Fibroblast of mammary gland (primary cell): ENCODE results near the gene PRIMPOL.
"Not testable (repeated sequence)": the region's sequence is repeated elsewhere in the genome, so short reads cannot be mapped to it uniquely, and the experiment has no call there.

Experiments
- DNase-seq: peaks from one replicate; pipeline ENCODE4 v3.0.0-alpha.2; 2010; ENCODE audit warnings: low read depth
- H3K4me3 ChIP-seq: 2 replicates; pipeline ENCODE4 v1.5.1; 2011; ENCODE audit warnings: low read depth, mild to moderate bottlenecking, low read length, moderate library complexity; ENCODE audit not compliant: control insufficient read depth
- CTCF ChIP-seq: conservative IDR thresholded peaks from 2 replicates; pipeline ENCODE4 v1.5.1; 2011; ENCODE audit warnings: low read depth, low read length, inconsistent platforms; ENCODE audit not compliant: control insufficient read depth, insufficient read depth

The PRIMPOL gene

GRCh38 chr4:184649971-184650855 lies 675 bp downstream of the PRIMPOL start:
- peak overlapping the region; percentile 80 for H3K4me3 ChIP-seq
- DNase-seq, result peak; percentile 63
- TF ChIP-seq CTCF, result no peak

DNA sequence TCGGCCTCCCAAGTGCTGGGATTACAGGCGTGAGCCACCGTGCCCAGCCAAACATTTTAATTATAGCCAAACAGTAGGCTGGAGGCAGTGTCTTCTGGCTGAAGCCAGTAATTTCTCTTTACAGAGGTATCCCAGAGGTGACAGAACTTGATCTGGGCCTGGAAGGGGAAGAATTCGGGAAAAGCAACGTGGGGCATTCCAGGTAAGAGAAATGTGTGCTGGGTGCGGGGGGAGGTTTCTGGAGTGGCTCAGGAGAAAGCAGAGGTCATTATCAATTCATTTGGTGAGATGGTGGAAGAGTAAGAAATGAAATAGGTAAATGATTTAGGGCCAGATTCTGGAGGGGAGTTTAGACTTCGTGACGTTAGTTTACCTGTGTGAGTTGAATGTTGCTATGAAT lies 2.4 kb downstream of the PRIMPOL start:
- H3K4me3 ChIP-seq, result no peak overlapping the region
- TF ChIP-seq CTCF, result no peak
- no peak for DNase-seq

GRCh38 chr4:184652681-184653080 lies 3.1 kb downstream of the PRIMPOL start:
- DNase-seq, H3K4me3 ChIP-seq: not testable (repeated sequence)

GRCh38 chr4:184653650-184654049 lies 4.1 kb downstream of the PRIMPOL start:
- H3K4me3 ChIP-seq, result no peak overlapping the region
- peak; percentile 11 for DNase-seq
- no peak for TF ChIP-seq CTCF

- peak; percentile 33 for DNase-seq
- TF ChIP-seq CTCF, result no peak
- H3K4me3 ChIP-seq, result no peak overlapping the region
Observed at GRCh38 chr4:184655889-184656869, 6.6 kb downstream of the PRIMPOL start.

DNA sequence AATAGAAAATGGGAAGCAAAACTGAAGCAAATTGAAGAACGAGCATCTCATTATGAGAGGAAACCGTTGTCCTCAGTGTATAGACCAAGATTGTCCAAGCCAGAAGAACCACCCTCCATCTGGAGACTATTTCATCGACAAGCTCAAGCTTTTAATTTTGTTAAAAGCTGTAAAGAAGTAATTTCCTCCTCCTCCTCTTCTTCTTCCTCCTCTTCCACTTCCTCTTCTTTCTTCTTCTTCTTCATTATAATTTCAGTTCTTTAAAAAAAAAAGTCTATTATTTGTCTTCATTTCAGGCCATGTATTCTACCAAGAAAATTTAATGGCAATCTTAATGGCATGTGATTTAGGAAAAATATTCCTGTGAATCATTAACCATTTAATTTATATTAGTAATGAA lies 7.6 kb downstream of the PRIMPOL start:
- no peak for DNase-seq
- H3K4me3 ChIP-seq, result no peak overlapping the region
- TF ChIP-seq CTCF, result no peak

- DNase-seq, result not testable (repeated sequence)
Observed at GRCh38 chr4:184657820-184658219, 8.3 kb downstream of the PRIMPOL start.

More at GRCh38 chr4:184657820-184658219, 8.3 kb downstream of the PRIMPOL start:
- H3K4me3 ChIP-seq, result not testable (repeated sequence)
